OCI-LY7 (cell line): ENCODE data around the gene COL18A1.

Source experiments
- CTCF ChIP-seq: fragments of 200-600 bp; sonication (generic); conservative IDR thresholded peaks from 2 replicates; pipeline ENCODE4 v1.5.1; 2014; ENCODE audit warnings: mild to moderate bottlenecking, antibody characterized with exemption, low read length, moderate library complexity, mixed read lengths
- EZH2phosphoT487 ChIP-seq: fragments of 200-600 bp; sonication (generic); IDR thresholded peaks from 2 replicates; pipeline ENCODE4 v1.6.1; 2018; ENCODE audit warnings: low read depth, borderline replicate concordance, mild to moderate bottlenecking, mixed run types, antibody characterized with exemption, low read length, moderate library complexity, mixed read lengths

GRCh38 chr21:45366476-45366875 is 38.5 kb upstream of the COL18A1 start:
- TF ChIP-seq CTCF (no peak), EZH2phosphoT487 (no peak)
